HG03342 (cell line): ENCODE measurements around the gene PDLIM7.

Source experiments
- ATAC-seq: cut with Tn5 transposase; IDR thresholded peaks from one replicate; pipeline ENCODE4 v1.9.1; 2021; ENCODE audit warnings: mild to moderate bottlenecking, moderate library complexity; ENCODE audit not compliant: unreplicated experiment

PDLIM7 gene

GRCh38 chr5:177507596-177508220 is 10.3 kb upstream of the PDLIM7 start:
- no peak for ATAC-seq

- ATAC-seq: no peak
Observed at GRCh38 chr5:177507165-177507564, 9.8 kb upstream of the PDLIM7 start.

- ATAC-seq: no peak
Observed at GRCh38 chr5:177505075-177505474, 7.7 kb upstream of the PDLIM7 start.

- ATAC-seq: no peak
Observed at GRCh38 chr5:177504086-177505056, 7.0 kb upstream of the PDLIM7 start.

GRCh38 chr5:177503351-177504085 is 6.1 kb upstream of the PDLIM7 start:
- ATAC-seq: no peak

- ATAC-seq: no peak
Observed at GRCh38 chr5:177502886-177503285, 5.5 kb upstream of the PDLIM7 start.

GRCh38 chr5:177501874-177502678 is 4.7 kb upstream of the PDLIM7 start:
- no peak for ATAC-seq

- no peak for ATAC-seq
Observed at GRCh38 chr5:177500685-177501522, 3.5 kb upstream of the PDLIM7 start.

- no peak for ATAC-seq
Observed at GRCh38 chr5:177499842-177500241, 2.4 kb upstream of the PDLIM7 start.

GRCh38 chr5:177498013-177498787 is 796 bp upstream of the PDLIM7 start:
- ATAC-seq: no peak

- ATAC-seq: no peak
Observed at GRCh38 chr5:177496727-177497291, 595 bp downstream of the PDLIM7 start.

- ATAC-seq: no peak
Observed at GRCh38 chr5:177496070-177496726, 1.2 kb downstream of the PDLIM7 start.

GRCh38 chr5:177495243-177496060 is 2.0 kb downstream of the PDLIM7 start:
- no peak for ATAC-seq

- ATAC-seq: no peak
Observed at GRCh38 chr5:177494346-177495195, 2.8 kb downstream of the PDLIM7 start.

- ATAC-seq: no peak
Observed at GRCh38 chr5:177493795-177494345, 3.5 kb downstream of the PDLIM7 start.

GRCh38 chr5:177492841-177493240 is 4.6 kb downstream of the PDLIM7 start:
- no peak for ATAC-seq
